Keratinocyte (primary cell): Measurements from ENCODE around the gene CCDC88B.

ENCODE experiments used
- EZH2 ChIP-seq: IDR thresholded peaks from one replicate; pipeline ENCODE4 v1.6.1; 2012; ENCODE audit warnings: inconsistent platforms, mild to moderate bottlenecking, low read length, moderate library complexity
- TF ChIP-seq, protein P1 (sequence below), 3 experiments: IDR thresholded peaks in 1 of 3; conservative IDR thresholded peaks in 1 of 3; optimal IDR thresholded peaks in 1 of 3; 2 replicates in 2 of 3; 3 replicates in 1 of 3; pipeline versions ENCODE3 to v1.5.1; 2011; ENCODE audit warnings: low read length in 3 of 3, mild to moderate bottlenecking in 3 of 3, moderate library complexity in 2 of 3, control low read depth in 1 of 3, inconsistent platforms in 1 of 3; ENCODE audit not compliant: insufficient read depth in 2 of 3; ENCODE audit errors: extremely low read depth in 1 of 3

DNA sequence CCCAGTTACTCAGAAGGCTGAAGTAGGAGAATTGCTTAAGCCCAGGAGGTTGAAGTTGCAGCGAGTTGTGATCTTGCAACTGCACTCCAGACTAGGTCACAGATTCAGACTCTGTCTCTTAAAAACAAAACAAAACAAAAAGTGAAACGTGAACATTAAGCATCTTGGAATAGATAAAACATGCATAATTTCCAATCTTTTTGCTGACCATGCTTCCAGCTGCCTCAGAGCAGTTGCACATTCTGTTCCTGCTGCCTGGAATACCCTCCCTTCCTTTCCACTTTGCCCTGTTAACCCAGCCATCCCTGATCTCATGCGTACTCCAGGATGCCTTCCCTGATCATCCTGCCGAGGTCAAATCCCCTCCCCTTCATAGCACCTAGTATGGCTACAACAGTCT, 718 bp upstream of the CCDC88B start:
- TF ChIP-seq, protein P1, sequence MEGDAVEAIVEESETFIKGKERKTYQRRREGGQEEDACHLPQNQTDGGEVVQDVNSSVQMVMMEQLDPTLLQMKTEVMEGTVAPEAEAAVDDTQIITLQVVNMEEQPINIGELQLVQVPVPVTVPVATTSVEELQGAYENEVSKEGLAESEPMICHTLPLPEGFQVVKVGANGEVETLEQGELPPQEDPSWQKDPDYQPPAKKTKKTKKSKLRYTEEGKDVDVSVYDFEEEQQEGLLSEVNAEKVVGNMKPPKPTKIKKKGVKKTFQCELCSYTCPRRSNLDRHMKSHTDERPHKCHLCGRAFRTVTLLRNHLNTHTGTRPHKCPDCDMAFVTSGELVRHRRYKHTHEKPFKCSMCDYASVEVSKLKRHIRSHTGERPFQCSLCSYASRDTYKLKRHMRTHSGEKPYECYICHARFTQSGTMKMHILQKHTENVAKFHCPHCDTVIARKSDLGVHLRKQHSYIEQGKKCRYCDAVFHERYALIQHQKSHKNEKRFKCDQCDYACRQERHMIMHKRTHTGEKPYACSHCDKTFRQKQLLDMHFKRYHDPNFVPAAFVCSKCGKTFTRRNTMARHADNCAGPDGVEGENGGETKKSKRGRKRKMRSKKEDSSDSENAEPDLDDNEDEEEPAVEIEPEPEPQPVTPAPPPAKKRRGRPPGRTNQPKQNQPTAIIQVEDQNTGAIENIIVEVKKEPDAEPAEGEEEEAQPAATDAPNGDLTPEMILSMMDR (optimal IDR thresholded peaks at IDR 0.05 in 1 of 3, IDR thresholded peaks at IDR 0.05 in 1 of 3, conservative IDR thresholded peaks at IDR 0.05 in 1 of 3; ENCODE audit: extremely low read depth in 1 of 3, insufficient read depth in 2 of 3, low read length in 3 of 3) = no peak
- no peak for TF ChIP-seq EZH2
